H9 (cell line): Measurements from ENCODE around the gene BRMS1L. TPM values are rescaled to one million over a fixed set of nuclear protein-coding genes. Genes with fewer than 3 reads are reported as not detected.
A peak's percentile ranks its signal among the peaks of the same experiment; 100 is the strongest.

Source experiments
- DNase-seq: peaks from one replicate; pipeline ENCODE4 v3.0.0-alpha.2; 2017
- H2AFZ ChIP-seq: one replicate; pipeline ENCODE4 v1.6.1; 2013; ENCODE audit warnings: mild to moderate bottlenecking, low read length, control low read depth, moderate library complexity
- H2AK5ac ChIP-seq: 2 replicates; pipeline ENCODE4 v1.6.1; 2013; ENCODE audit warnings: low read length, control low read depth, mixed read lengths; ENCODE audit not compliant: insufficient read length
- H2BK120ac ChIP-seq: one replicate; pipeline ENCODE4 v1.6.1; 2013; ENCODE audit warnings: low read depth, mild to moderate bottlenecking, low read length, control low read depth, inconsistent platforms; ENCODE audit not compliant: poor library complexity, severe bottlenecking
- H2BK12ac ChIP-seq: 2 replicates; pipeline ENCODE4 v1.6.1; 2013; ENCODE audit warnings: low read length, control low read depth, mixed read lengths, low read depth; ENCODE audit not compliant: insufficient read length
- H2BK15ac ChIP-seq: 2 replicates; pipeline ENCODE4 v1.6.1; 2013; ENCODE audit warnings: low read depth, low read length, control low read depth
- H2BK20ac ChIP-seq: one replicate; pipeline ENCODE4 v1.6.1; 2013; ENCODE audit warnings: low read depth, mild to moderate bottlenecking, low read length, control low read depth, inconsistent platforms; ENCODE audit not compliant: poor library complexity, severe bottlenecking
- H2BK5ac ChIP-seq: 2 replicates; pipeline ENCODE4 v1.6.1; 2013; ENCODE audit warnings: low read length, control low read depth, mixed read lengths; ENCODE audit not compliant: insufficient read length
- H3K14ac ChIP-seq: 2 replicates; pipeline ENCODE4 v1.6.1; 2013; ENCODE audit warnings: low read length, control low read depth; ENCODE audit not compliant: insufficient read depth
- H3K18ac ChIP-seq: 2 replicates; pipeline ENCODE4 v1.6.1; 2013; ENCODE audit warnings: low read depth, mild to moderate bottlenecking, mixed read lengths, low read length, control low read depth; ENCODE audit not compliant: insufficient read length
- H3K23ac ChIP-seq: 2 replicates; pipeline ENCODE4 v1.6.1; 2013; ENCODE audit warnings: low read length, control low read depth, mixed read lengths, low read depth; ENCODE audit not compliant: insufficient read length
- H3K23me2 ChIP-seq: 2 replicates; pipeline ENCODE4 v1.6.1; 2013; ENCODE audit warnings: low read depth, mild to moderate bottlenecking, mixed read lengths, low read length, control low read depth; ENCODE audit not compliant: insufficient read length, poor library complexity, severe bottlenecking
- H3K27ac ChIP-seq: 2 replicates; pipeline ENCODE4 v1.5.1; 2013; ENCODE audit warnings: low read length, control low read depth, mixed read lengths, low read depth; ENCODE audit not compliant: insufficient read length
- H3K27me3 ChIP-seq: 2 replicates; pipeline ENCODE4 v1.6.1; 2013; ENCODE audit warnings: low read length, control low read depth, inconsistent platforms; ENCODE audit not compliant: insufficient read depth
- H3K4ac ChIP-seq: 2 replicates; pipeline ENCODE4 v1.6.1; 2013; ENCODE audit warnings: low read depth, mild to moderate bottlenecking, control low read depth, inconsistent platforms, low read length, moderate library complexity
- H3K4me1 ChIP-seq: 2 replicates; pipeline ENCODE4 v1.6.1; 2013; ENCODE audit warnings: low read length, control low read depth, inconsistent platforms; ENCODE audit not compliant: insufficient read depth
- H3K4me2 ChIP-seq: 2 replicates; pipeline ENCODE4 v1.6.1; 2013; ENCODE audit warnings: low read length, control low read depth, mixed read lengths; ENCODE audit not compliant: insufficient read length, insufficient read depth
- H3K56ac ChIP-seq: 2 replicates; pipeline ENCODE4 v1.6.1; 2013; ENCODE audit warnings: low read depth, mild to moderate bottlenecking, mixed read lengths, low read length, control low read depth; ENCODE audit not compliant: insufficient read length
- H3K79me1 ChIP-seq: 2 replicates; pipeline ENCODE4 v1.6.1; 2013; ENCODE audit warnings: low read depth, mild to moderate bottlenecking, moderate library complexity, low read length, control low read depth, inconsistent platforms; ENCODE audit not compliant: insufficient read depth, poor library complexity, severe bottlenecking
- H3K79me2 ChIP-seq: 2 replicates; pipeline ENCODE4 v1.6.1; 2013; ENCODE audit warnings: low read length, control low read depth, inconsistent platforms; ENCODE audit not compliant: insufficient read depth
- H3K9ac ChIP-seq: 2 replicates; pipeline ENCODE4 v1.6.1; 2013; ENCODE audit warnings: low read length, control low read depth, mixed read lengths; ENCODE audit not compliant: insufficient read length; ENCODE audit errors: extremely low read depth
- H3K9me3 ChIP-seq: one replicate; pipeline ENCODE4 v1.6.1; 2013; ENCODE audit warnings: low read depth, low read length, inconsistent platforms; ENCODE audit not compliant: control insufficient read depth
- H3T11ph ChIP-seq: one replicate; pipeline ENCODE4 v1.6.1; 2013; ENCODE audit warnings: mild to moderate bottlenecking, low read length, control low read depth, inconsistent platforms
- H4K20me1 ChIP-seq: one replicate; pipeline ENCODE4 v1.6.1; 2013; ENCODE audit not compliant: control insufficient read depth, insufficient read length, insufficient read depth
- H4K5ac ChIP-seq: 2 replicates; pipeline ENCODE4 v1.6.1; 2013; ENCODE audit warnings: low read depth, mild to moderate bottlenecking, mixed read lengths, low read length, control low read depth; ENCODE audit not compliant: insufficient read length
- H4K8ac ChIP-seq: replicated peaks from 2 replicates; pipeline ENCODE4 v1.6.1; 2013; ENCODE audit warnings: low read length, control low read depth, mixed read lengths, low read depth; ENCODE audit not compliant: insufficient read length
- H4K91ac ChIP-seq: 2 replicates; pipeline ENCODE4 v1.6.1; 2013; ENCODE audit warnings: low read depth, mild to moderate bottlenecking, moderate library complexity, mixed read lengths, low read length, control low read depth; ENCODE audit not compliant: insufficient read length
- H3K27ac Mint-ChIP-seq, 3 experiments: 2 replicates in 2 of 3; 3 replicates in 1 of 3; pipeline ENCODE4 v1.8.0; 2020 to 2021; ENCODE audit warnings: mixed read lengths in 3 of 3, mild to moderate bottlenecking in 1 of 3, moderate library complexity in 1 of 3
- H3K27me3 Mint-ChIP-seq: 2 replicates; pipeline ENCODE4 v1.8.0; 2021; ENCODE audit warnings: low read depth, mild to moderate bottlenecking, moderate library complexity, mixed read lengths
- H3K36me3 Mint-ChIP-seq, 3 experiments: 2 replicates in 2 of 3; 3 replicates in 1 of 3; pipeline ENCODE4 v1.8.0; 2020 to 2021; ENCODE audit warnings: low read depth in 3 of 3, mixed read lengths in 3 of 3; ENCODE audit not compliant: insufficient read depth in 1 of 3
- H3K4me1 Mint-ChIP-seq, 2 experiments: 2 replicates each; pipeline ENCODE4 v1.8.0; 2020; ENCODE audit warnings: mixed read lengths in 2 of 2
- H3K4me3 Mint-ChIP-seq, 2 experiments: 2 replicates in 1 of 2; 3 replicates in 1 of 2; pipeline ENCODE4 v1.8.0; 2020 to 2021; ENCODE audit warnings: mild to moderate bottlenecking in 2 of 2, mixed read lengths in 2 of 2, moderate library complexity in 1 of 2
- H3K9me3 Mint-ChIP-seq, 2 experiments: 2 replicates in 1 of 2; 3 replicates in 1 of 2; pipeline ENCODE4 v1.8.0; 2020; ENCODE audit warnings: mild to moderate bottlenecking in 2 of 2, mixed read lengths in 2 of 2, moderate library complexity in 1 of 2
- WGBS: extraction: QIAGEN DNeasy Blood & Tissue Kit; methylation state at CpG from one replicate; pipeline ENCODE4 v1.1.7; 2013; ENCODE audit warnings: missing lambda C conversion rate, low lambda C conversion rate, mixed read lengths; ENCODE audit not compliant: insufficient read length; ENCODE audit errors: extremely low coverage; 5-methylcytosine and 5-hydroxymethylcytosine counted together
- total RNA-seq: library from RNA; stranded (reverse); gene quantifications from 2 replicates; pipeline ENCODE4 v1.2.1, GENCODE V29; 2021
- TF ChIP-seq, protein P1 (sequence below): fragments of 200-600 bp; sonication (generic); conservative IDR thresholded peaks from 3 replicates; pipeline ENCODE4 v1.8.0; 2021; ENCODE audit warnings: antibody characterized with exemption, mild to moderate bottlenecking

The BRMS1L gene
- total RNA-seq, 1 experiment from 2014 or later = 12.9 TPM

- Histone ChIP-seq H4K5ac (no peak overlapping the region), H4K8ac (no peak overlapping the region), H3K9ac (no peak overlapping the region), H2BK20ac (no peak overlapping the region), H4K91ac (no peak overlapping the region), H3K23ac (no peak overlapping the region), H3K27me3 (no peaks in the 10 kb centered on the region), H2BK5ac (no peak overlapping the region), H3K9me3 (no peaks in the 10 kb centered on the region), H2BK15ac (no peak overlapping the region), H3K4me2 (no peak overlapping the region), H3K14ac (no peak overlapping the region), H2AK5ac (no peak overlapping the region), H3K27ac (no peak overlapping the region), H2BK120ac (no peak overlapping the region), H2AFZ (no peak overlapping the region), H3K79me1 (no peaks in the 10 kb centered on the region), H4K20me1 (peaks cover 3% of the 10 kb centered on the region), H3K18ac (no peak overlapping the region), H3K23me2 (no peaks in the 10 kb centered on the region), H3T11ph (no peak overlapping the region), H2BK12ac (no peak overlapping the region), H3K4ac (no peak overlapping the region), H3K4me1 (no peaks in the 10 kb centered on the region), H3K56ac (no peak overlapping the region), H3K79me2 (no peaks in the 10 kb centered on the region)
- H3K36me3 Mint-ChIP-seq = no peaks in the 10 kb centered on the region
- H3K4me1 Mint-ChIP-seq = peaks cover 5 to 9% of the 10 kb centered on the region in 2 experiments
- no CpG with 5 or more reads among the region's 4 CpGs for WGBS
- TF ChIP-seq, protein P1, sequence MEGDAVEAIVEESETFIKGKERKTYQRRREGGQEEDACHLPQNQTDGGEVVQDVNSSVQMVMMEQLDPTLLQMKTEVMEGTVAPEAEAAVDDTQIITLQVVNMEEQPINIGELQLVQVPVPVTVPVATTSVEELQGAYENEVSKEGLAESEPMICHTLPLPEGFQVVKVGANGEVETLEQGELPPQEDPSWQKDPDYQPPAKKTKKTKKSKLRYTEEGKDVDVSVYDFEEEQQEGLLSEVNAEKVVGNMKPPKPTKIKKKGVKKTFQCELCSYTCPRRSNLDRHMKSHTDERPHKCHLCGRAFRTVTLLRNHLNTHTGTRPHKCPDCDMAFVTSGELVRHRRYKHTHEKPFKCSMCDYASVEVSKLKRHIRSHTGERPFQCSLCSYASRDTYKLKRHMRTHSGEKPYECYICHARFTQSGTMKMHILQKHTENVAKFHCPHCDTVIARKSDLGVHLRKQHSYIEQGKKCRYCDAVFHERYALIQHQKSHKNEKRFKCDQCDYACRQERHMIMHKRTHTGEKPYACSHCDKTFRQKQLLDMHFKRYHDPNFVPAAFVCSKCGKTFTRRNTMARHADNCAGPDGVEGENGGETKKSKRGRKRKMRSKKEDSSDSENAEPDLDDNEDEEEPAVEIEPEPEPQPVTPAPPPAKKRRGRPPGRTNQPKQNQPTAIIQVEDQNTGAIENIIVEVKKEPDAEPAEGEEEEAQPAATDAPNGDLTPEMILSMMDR = no peak; the same call in 2 of the 3 replicates
- peak overlapping the region in 1 of 3 experiments; percentile 17; a peak in 2 of 7 replicates for H3K27ac Mint-ChIP-seq
- H3K4me3 Mint-ChIP-seq = no peak overlapping the region
- peak; percentile 48 for DNase-seq
- no peaks in the 10 kb centered on the region; a peak in 2 of 5 replicates for H3K9me3 Mint-ChIP-seq
- peaks cover 2% of the 10 kb centered on the region; the same call in 1 of the 2 replicates for H3K27me3 Mint-ChIP-seq
Measured at GRCh38 chr14:35898217-35898775, 72.2 kb downstream of the BRMS1L start.
